ENCODE data around the gene GPNMB. TPM values are rescaled to one million over a fixed set of nuclear protein-coding genes. Genes with fewer than 3 reads are reported as not detected.

The GPNMB gene
- total and polyA plus RNA-seq, 5 donors, result 113 to 246 (median 190) TPM

- intact Hi-C loops (cut with DNase I), result loop anchor here in 2 of 4 donors (10.0 kb wide), 1 partner anchor 52 kb away; no protein-coding TSS in a partner anchor
- H3K27me3 ChIP-seq (ENCODE audit: control insufficient read depth, insufficient read depth), result no peaks in the 10 kb centered on the region
- no peaks in the 10 kb centered on the region for H3K4me1 ChIP-seq (ENCODE audit: control insufficient read depth, insufficient read depth, low read length)
- DNase-seq (peak in 1 of 3 donors; percentile 47), ATAC-seq (peak; percentile 44 to 55)
- H3K27ac ChIP-seq (ENCODE audit: low read length), result peak overlapping the region; percentile 70
- H3K9me3 ChIP-seq (ENCODE audit: control insufficient read depth, low read length), result no peaks in the 10 kb centered on the region
- WGBS, result 31% methylated on average over 6 of the region's 6 CpGs
- peak overlapping the region; percentile 39 for H3K4me3 ChIP-seq (ENCODE audit: low read length)
Measured at GRCh38 chr7:23247046-23247602, 549 bp downstream of the GPNMB start.

- DNase-seq (peak; percentile 56 to 87 (median 84)), ATAC-seq (peak; percentile 84 to 90)
- WGBS, result 6% methylated on average over 53 of the region's 53 CpGs
- Histone ChIP-seq H3K4me1 (ENCODE audit: control insufficient read depth, insufficient read depth, low read length) (no peaks in the 10 kb centered on the region), H3K27ac (ENCODE audit: low read length) (peak overlapping the region; percentile 70), H3K9me3 (ENCODE audit: control insufficient read depth, low read length) (no peaks in the 10 kb centered on the region), H3K4me3 (ENCODE audit: low read length) (peak overlapping the region; percentile 39), H3K27me3 (ENCODE audit: control insufficient read depth, insufficient read depth) (no peaks in the 10 kb centered on the region)
- intact Hi-C loops (cut with DNase I), result loop anchor here in 2 of 4 donors (10.0 kb wide), 1 partner anchor 53 kb away; no protein-coding TSS in a partner anchor
Measured at GRCh38 chr7:23247603-23248335, 1.2 kb downstream of the GPNMB start.

- no peak for ATAC-seq
- H3K4me3 ChIP-seq (ENCODE audit: low read length), result no peak overlapping the region
- intact Hi-C loops (cut with DNase I), result loop anchor here in 2 of 4 donors (10.0 kb wide), 1 partner anchor 55 kb away; no protein-coding TSS in a partner anchor
Measured at GRCh38 chr7:23249486-23249885, 2.9 kb downstream of the GPNMB start.

GRCh38 chr7:23254051-23254681, 7.6 kb downstream of the GPNMB start:
- DNase-seq (no peak), ATAC-seq (no peak)
- intact Hi-C loops (cut with DNase I), result no loop called here
- Histone ChIP-seq H3K4me1 (ENCODE audit: control insufficient read depth, insufficient read depth, low read length) (no peaks in the 10 kb centered on the region), H3K27ac (ENCODE audit: low read length) (no peak overlapping the region), H3K4me3 (ENCODE audit: low read length) (no peak overlapping the region), H3K9me3 (ENCODE audit: control insufficient read depth, low read length) (no peaks in the 10 kb centered on the region), H3K27me3 (ENCODE audit: control insufficient read depth, insufficient read depth) (no peaks in the 10 kb centered on the region)
- 89% methylated on average over 7 of the region's 7 CpGs for WGBS

More at GRCh38 chr7:23249486-23249885, 2.9 kb downstream of the GPNMB start:
- H3K27ac ChIP-seq (ENCODE audit: low read length), result no peak overlapping the region
- no peak for DNase-seq
- no peaks in the 10 kb centered on the region for H3K27me3 ChIP-seq (ENCODE audit: control insufficient read depth, insufficient read depth)
- H3K4me1 ChIP-seq (ENCODE audit: control insufficient read depth, insufficient read depth, low read length), result no peaks in the 10 kb centered on the region
- no peaks in the 10 kb centered on the region for H3K9me3 ChIP-seq (ENCODE audit: control insufficient read depth, low read length)

GRCh38 chr7:23256731-23257130, 10.2 kb downstream of the GPNMB start:
- DNase-seq, result no peak
- ATAC-seq, result no peak
- WGBS, result 81% methylated on average over 7 of the region's 7 CpGs
- no peaks in the 10 kb centered on the region for H3K27me3 ChIP-seq (ENCODE audit: control insufficient read depth, insufficient read depth)
- intact Hi-C loops (cut with DNase I), result no loop called here
- no peaks in the 10 kb centered on the region for H3K4me1 ChIP-seq (ENCODE audit: control insufficient read depth, insufficient read depth, low read length)
- no peak overlapping the region for H3K4me3 ChIP-seq (ENCODE audit: low read length)
- H3K27ac ChIP-seq (ENCODE audit: low read length), result no peak overlapping the region
- no peaks in the 10 kb centered on the region for H3K9me3 ChIP-seq (ENCODE audit: control insufficient read depth, low read length)

GRCh38 chr7:23260371-23260770, 13.8 kb downstream of the GPNMB start:
- Histone ChIP-seq H3K9me3 (ENCODE audit: control insufficient read depth, low read length) (no peaks in the 10 kb centered on the region), H3K27me3 (ENCODE audit: control insufficient read depth, insufficient read depth) (no peaks in the 10 kb centered on the region)

GRCh38 chr7:23261843-23262452, 15.4 kb downstream of the GPNMB start:
- Histone ChIP-seq H3K27me3 (ENCODE audit: control insufficient read depth, insufficient read depth) (no peaks in the 10 kb centered on the region), H3K4me1 (ENCODE audit: control insufficient read depth, insufficient read depth, low read length) (no peaks in the 10 kb centered on the region), H3K9me3 (ENCODE audit: control insufficient read depth, low read length) (no peaks in the 10 kb centered on the region), H3K4me3 (ENCODE audit: low read length) (no peak overlapping the region), H3K27ac (ENCODE audit: low read length) (no peak overlapping the region)
- intact Hi-C loops (cut with DNase I), result loop anchor here in 2 of 4 donors (5.0 to 10.0 kb wide), 2 partner anchors 75 to 77 kb away; partner anchors contain the start of gene NUP42 (in 1 of the 2)
- DNase-seq (peak; percentile 64 to 75 (median 75)), ATAC-seq (peak; percentile 76 to 85)
- 9% methylated on average over 7 of the region's 7 CpGs for WGBS

More at GRCh38 chr7:23260371-23260770, 13.8 kb downstream of the GPNMB start:
- Histone ChIP-seq H3K27ac (ENCODE audit: low read length) (no peak overlapping the region), H3K4me3 (ENCODE audit: low read length) (no peak overlapping the region), H3K4me1 (ENCODE audit: control insufficient read depth, insufficient read depth, low read length) (no peaks in the 10 kb centered on the region)
- intact Hi-C loops (cut with DNase I), result loop anchor here in 2 of 4 donors (5.0 to 10.0 kb wide), 2 partner anchors 73 to 76 kb away; partner anchors contain the start of gene NUP42 (in 1 of the 2)
- DNase-seq (no peak), ATAC-seq (no peak)
- 83% methylated on average over 10 of the region's 10 CpGs for WGBS

GRCh38 chr7:23264916-23265458, 18.4 kb downstream of the GPNMB start:
- no peaks in the 10 kb centered on the region for H3K9me3 ChIP-seq (ENCODE audit: control insufficient read depth, low read length)
- DNase-seq (no peak), ATAC-seq (no peak)
- H3K4me3 ChIP-seq (ENCODE audit: low read length), result no peak overlapping the region
- intact Hi-C loops (cut with DNase I), result loop anchor here in 2 of 4 donors (5.0 to 10.0 kb wide), 2 partner anchors 78 to 80 kb away; partner anchors contain the start of gene NUP42 (in 1 of the 2)
- no peaks in the 10 kb centered on the region for H3K27me3 ChIP-seq (ENCODE audit: control insufficient read depth, insufficient read depth)
- H3K27ac ChIP-seq (ENCODE audit: low read length), result no peak overlapping the region
- WGBS, result 74% methylated on average over 7 of the region's 7 CpGs
- H3K4me1 ChIP-seq (ENCODE audit: control insufficient read depth, insufficient read depth, low read length), result no peaks in the 10 kb centered on the region

- WGBS, result 85% methylated on average over 2 of the region's 2 CpGs
- no peak overlapping the region for H3K27ac ChIP-seq (ENCODE audit: low read length)
- intact Hi-C loops (cut with DNase I), result loop anchor here in 1 of 4 donors (10.0 kb wide), 1 partner anchor 82 kb away; the partner anchor contains the start of gene NUP42
- no peaks in the 10 kb centered on the region for H3K4me1 ChIP-seq (ENCODE audit: control insufficient read depth, insufficient read depth, low read length)
- no peaks in the 10 kb centered on the region for H3K27me3 ChIP-seq (ENCODE audit: control insufficient read depth, insufficient read depth)
- ATAC-seq, result no peak
- H3K4me3 ChIP-seq (ENCODE audit: low read length), result no peak overlapping the region
- DNase-seq, result no peak
- H3K9me3 ChIP-seq (ENCODE audit: control insufficient read depth, low read length), result no peaks in the 10 kb centered on the region
Measured at GRCh38 chr7:23266918-23267317, 20.3 kb downstream of the GPNMB start.

- Histone ChIP-seq H3K27ac (ENCODE audit: low read length) (no peak overlapping the region), H3K27me3 (ENCODE audit: control insufficient read depth, insufficient read depth) (no peaks in the 10 kb centered on the region), H3K9me3 (ENCODE audit: control insufficient read depth, low read length) (no peaks in the 10 kb centered on the region), H3K4me1 (ENCODE audit: control insufficient read depth, insufficient read depth, low read length) (no peaks in the 10 kb centered on the region), H3K4me3 (ENCODE audit: low read length) (no peak overlapping the region)
- intact Hi-C loops (cut with DNase I), result loop anchor here in 1 of 4 donors (10.0 kb wide), 1 partner anchor 83 kb away; the partner anchor contains the start of gene NUP42
- DNase-seq, result no peak
- 88% methylated on average over 2 of the region's 2 CpGs for WGBS
- no peak for ATAC-seq
Measured at GRCh38 chr7:23267357-23267756, 20.8 kb downstream of the GPNMB start.
